Neural cell (in vitro differentiated cells): Measurements from ENCODE around the gene CDC42EP5.

ENCODE experiments used
- EP300 ChIP-seq: fragments of 450-650 bp; conservative IDR thresholded peaks from 2 replicates; pipeline ENCODE4 v1.6.1; 2014; ENCODE audit warnings: antibody characterized with exemption, mild to moderate bottlenecking, moderate library complexity; ENCODE audit not compliant: poor library complexity, severe bottlenecking
- EZH2 ChIP-seq: fragments of 200-600, 300-800 bp; shearing (Covaris generic), sonication (generic); IDR thresholded peaks from 2 replicates; pipeline ENCODE4 v1.6.1; 2014; ENCODE audit warnings: antibody characterized with exemption, low read length, borderline replicate concordance, mild to moderate bottlenecking; ENCODE audit not compliant: insufficient read depth, poor library complexity, severe bottlenecking
- MXI1 ChIP-seq: fragments of 450-650 bp; conservative IDR thresholded peaks from 2 replicates; pipeline ENCODE4 v1.6.1; 2014; ENCODE audit warnings: antibody characterized with exemption, mild to moderate bottlenecking; ENCODE audit not compliant: poor library complexity, severe bottlenecking
- POLR2AphosphoS5 ChIP-seq: IDR thresholded peaks from 2 replicates; pipeline ENCODE4 v1.6.1; 2012
- RAD21 ChIP-seq: fragments of 450-650 bp; conservative IDR thresholded peaks from 2 replicates; pipeline ENCODE4 v1.6.1; 2014; ENCODE audit warnings: antibody characterized with exemption, mild to moderate bottlenecking, moderate library complexity
- SMC3 ChIP-seq: fragments of 450-650 bp; conservative IDR thresholded peaks from 2 replicates; pipeline ENCODE4 v1.6.1; 2014; ENCODE audit warnings: antibody characterized with exemption, mild to moderate bottlenecking, moderate library complexity; ENCODE audit not compliant: poor library complexity
- TAF1 ChIP-seq: IDR thresholded peaks from 2 replicates; pipeline ENCODE4 v1.6.1; 2012; ENCODE audit warnings: low read depth
- TF ChIP-seq, protein P1 (sequence below): fragments of 450-650 bp; IDR thresholded peaks from 2 replicates; pipeline ENCODE4 v1.5.1; 2014; ENCODE audit warnings: antibody characterized with exemption, mild to moderate bottlenecking, moderate library complexity; ENCODE audit not compliant: poor library complexity, severe bottlenecking
- TF ChIP-seq, protein P2 (sequence below): IDR thresholded peaks from 2 replicates; pipeline ENCODE4 v1.6.1; 2012; ENCODE audit warnings: borderline replicate concordance

DNA sequence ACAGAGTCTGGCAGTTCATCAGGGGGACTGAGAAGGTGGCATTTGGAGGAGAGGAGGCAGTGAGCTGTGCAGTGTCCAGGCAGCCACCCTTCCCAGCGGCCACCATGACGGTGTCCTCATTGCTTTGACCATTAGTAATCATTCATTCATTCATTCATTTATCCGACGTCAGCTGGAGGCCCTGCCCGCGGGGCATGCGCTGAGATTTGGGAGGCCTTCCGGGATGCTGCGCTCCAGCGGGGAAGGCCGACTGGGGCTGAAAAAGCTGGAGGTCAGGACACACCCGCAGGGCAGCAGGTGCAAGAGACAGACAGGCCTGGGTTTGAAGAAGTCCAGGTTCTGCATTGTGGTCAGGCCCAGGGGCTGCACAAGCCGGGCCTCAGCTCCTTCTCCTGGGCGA lies 48.9 kb downstream of the CDC42EP5 start:
- TF ChIP-seq, protein P1, sequence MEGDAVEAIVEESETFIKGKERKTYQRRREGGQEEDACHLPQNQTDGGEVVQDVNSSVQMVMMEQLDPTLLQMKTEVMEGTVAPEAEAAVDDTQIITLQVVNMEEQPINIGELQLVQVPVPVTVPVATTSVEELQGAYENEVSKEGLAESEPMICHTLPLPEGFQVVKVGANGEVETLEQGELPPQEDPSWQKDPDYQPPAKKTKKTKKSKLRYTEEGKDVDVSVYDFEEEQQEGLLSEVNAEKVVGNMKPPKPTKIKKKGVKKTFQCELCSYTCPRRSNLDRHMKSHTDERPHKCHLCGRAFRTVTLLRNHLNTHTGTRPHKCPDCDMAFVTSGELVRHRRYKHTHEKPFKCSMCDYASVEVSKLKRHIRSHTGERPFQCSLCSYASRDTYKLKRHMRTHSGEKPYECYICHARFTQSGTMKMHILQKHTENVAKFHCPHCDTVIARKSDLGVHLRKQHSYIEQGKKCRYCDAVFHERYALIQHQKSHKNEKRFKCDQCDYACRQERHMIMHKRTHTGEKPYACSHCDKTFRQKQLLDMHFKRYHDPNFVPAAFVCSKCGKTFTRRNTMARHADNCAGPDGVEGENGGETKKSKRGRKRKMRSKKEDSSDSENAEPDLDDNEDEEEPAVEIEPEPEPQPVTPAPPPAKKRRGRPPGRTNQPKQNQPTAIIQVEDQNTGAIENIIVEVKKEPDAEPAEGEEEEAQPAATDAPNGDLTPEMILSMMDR: no peak
- TF ChIP-seq EZH2 (no peak), EP300 (no peak), POLR2AphosphoS5 (no peak), RAD21 (no peak), TAF1 (no peak), MXI1 (no peak), SMC3 (no peak)
- TF ChIP-seq, protein P2, sequence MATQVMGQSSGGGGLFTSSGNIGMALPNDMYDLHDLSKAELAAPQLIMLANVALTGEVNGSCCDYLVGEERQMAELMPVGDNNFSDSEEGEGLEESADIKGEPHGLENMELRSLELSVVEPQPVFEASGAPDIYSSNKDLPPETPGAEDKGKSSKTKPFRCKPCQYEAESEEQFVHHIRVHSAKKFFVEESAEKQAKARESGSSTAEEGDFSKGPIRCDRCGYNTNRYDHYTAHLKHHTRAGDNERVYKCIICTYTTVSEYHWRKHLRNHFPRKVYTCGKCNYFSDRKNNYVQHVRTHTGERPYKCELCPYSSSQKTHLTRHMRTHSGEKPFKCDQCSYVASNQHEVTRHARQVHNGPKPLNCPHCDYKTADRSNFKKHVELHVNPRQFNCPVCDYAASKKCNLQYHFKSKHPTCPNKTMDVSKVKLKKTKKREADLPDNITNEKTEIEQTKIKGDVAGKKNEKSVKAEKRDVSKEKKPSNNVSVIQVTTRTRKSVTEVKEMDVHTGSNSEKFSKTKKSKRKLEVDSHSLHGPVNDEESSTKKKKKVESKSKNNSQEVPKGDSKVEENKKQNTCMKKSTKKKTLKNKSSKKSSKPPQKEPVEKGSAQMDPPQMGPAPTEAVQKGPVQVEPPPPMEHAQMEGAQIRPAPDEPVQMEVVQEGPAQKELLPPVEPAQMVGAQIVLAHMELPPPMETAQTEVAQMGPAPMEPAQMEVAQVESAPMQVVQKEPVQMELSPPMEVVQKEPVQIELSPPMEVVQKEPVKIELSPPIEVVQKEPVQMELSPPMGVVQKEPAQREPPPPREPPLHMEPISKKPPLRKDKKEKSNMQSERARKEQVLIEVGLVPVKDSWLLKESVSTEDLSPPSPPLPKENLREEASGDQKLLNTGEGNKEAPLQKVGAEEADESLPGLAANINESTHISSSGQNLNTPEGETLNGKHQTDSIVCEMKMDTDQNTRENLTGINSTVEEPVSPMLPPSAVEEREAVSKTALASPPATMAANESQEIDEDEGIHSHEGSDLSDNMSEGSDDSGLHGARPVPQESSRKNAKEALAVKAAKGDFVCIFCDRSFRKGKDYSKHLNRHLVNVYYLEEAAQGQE: no peak
